A549 (cell line): ENCODE results near the gene NRGN. TPM values are rescaled to one million over a fixed set of nuclear protein-coding genes. Genes with fewer than 3 reads are reported as not detected.

Source experiments
- ATAC-seq, 2 experiments: fragments of 200-7000 bp in 1 of 2; fragments of >200 bp in 1 of 2; cut with Nextera tagmentation in 1 of 2; cut with Tn5 transposase in 1 of 2; 3 replicates each; pipeline versions ENCODE4 v1.8.0 to v1.9.1; 2018 to 2020; ENCODE audit warnings: mild to moderate bottlenecking in 1 of 2, moderate library complexity in 1 of 2
- CTCF ChIA-PET: fragments of 300-600 bp; sonication (Branson Sonifier 250); formaldehyde crosslinking; extraction: SDS; loops from one replicate; lab custom pipeline; 2021; ENCODE audit warnings: antibody characterized with exemption, inconsistent platforms; lab: Yijun Ruan, JAX
- POLR2A ChIA-PET: fragments of 350-600 bp; formaldehyde crosslinking; extraction: SDS; loops from one replicate; lab custom pipeline; 2021; ENCODE audit warnings: antibody characterized with exemption, inconsistent platforms; lab: Yijun Ruan, JAX
- DNase-seq, 2 experiments: peaks; one replicate each; pipeline versions ENCODE4 v3.0.0 to v3.0.0-alpha.2; 2011 to 2016; ENCODE audit warnings: low read depth in 1 of 2, low spot score in 1 of 2
- FAIRE-seq: peaks from 2 replicates; lab custom pipeline; 2011; peaks lifted over from hg19 to GRCh38; lab: Jason Lieb, UNC
- H3K27ac ChIP-seq, 2 experiments: fragments of >200 bp; sonication (Bioruptor Twin); formaldehyde crosslinking; 3 replicates each; pipeline ENCODE4 v1.5.1; 2016 to 2017
- H3K4me1 ChIP-seq: fragments of >200 bp; sonication (Bioruptor Twin); formaldehyde crosslinking; 3 replicates; pipeline ENCODE4 v1.6.1; 2016
- H3K4me2 ChIP-seq: fragments of >200 bp; sonication (Bioruptor Twin); formaldehyde crosslinking; 3 replicates; pipeline ENCODE4 v1.6.1; 2016
- H3K4me3 ChIP-seq: fragments of >200 bp; sonication (Bioruptor Twin); formaldehyde crosslinking; 3 replicates; pipeline ENCODE4 v1.5.1; 2016
- H3K9me3 ChIP-seq: fragments of >200 bp; sonication (Bioruptor Twin); formaldehyde crosslinking; 3 replicates; pipeline ENCODE4 v1.6.1; 2016
- ATOH8 ChIP-seq: fragments of 250-450 bp; sonication (Bioruptor Pico); IDR thresholded peaks from 2 replicates; pipeline ENCODE4 v1.5.0; 2020; ENCODE audit warnings: low read depth, mild to moderate bottlenecking, moderate library complexity
- BCL3 ChIP-seq: fragments of >200 bp; sonication (Bioruptor Twin); formaldehyde crosslinking; IDR thresholded peaks from 3 replicates; pipeline ENCODE4 v1.6.1; 2016
- CBX2 ChIP-seq: fragments of 200-600 bp; sonication (generic); IDR thresholded peaks from 2 replicates; pipeline ENCODE4 v1.6.1; 2016; ENCODE audit warnings: low read depth, mild to moderate bottlenecking, borderline replicate concordance
- CHD2 ChIP-seq: fragments of 150-350 bp; IDR thresholded peaks from 2 replicates; pipeline ENCODE4 v1.6.1; 2014; ENCODE audit warnings: low read length; ENCODE audit not compliant: partially characterized antibody
- E2F6 ChIP-seq: IDR thresholded peaks from 2 replicates; pipeline ENCODE4 v1.6.1; 2012; ENCODE audit warnings: low read depth, borderline replicate concordance
- EHMT2 ChIP-seq: fragments of 200-600 bp; sonication (generic); IDR thresholded peaks from 2 replicates; pipeline ENCODE4 v1.6.1; 2016; ENCODE audit warnings: antibody characterized with exemption, low read depth, mild to moderate bottlenecking, moderate library complexity
- ELK1 ChIP-seq: fragments of 150-350 bp; IDR thresholded peaks from 2 replicates; pipeline ENCODE4 v1.6.1; 2014; ENCODE audit warnings: low read depth, mild to moderate bottlenecking, low read length
- EP300 ChIP-seq, 2 experiments: fragments of >200 bp; sonication (Bioruptor Twin); formaldehyde crosslinking; IDR thresholded peaks; 2 replicates in 1 of 2; 3 replicates in 1 of 2; pipeline ENCODE4 v1.6.1; 2016 to 2017
- ESRRA ChIP-seq: fragments of 150-350 bp; IDR thresholded peaks from 2 replicates; pipeline ENCODE4 v1.6.1; 2014; ENCODE audit warnings: mild to moderate bottlenecking, low read length, borderline replicate concordance
- HEYL ChIP-seq: fragments of 250-450 bp; sonication (Bioruptor Pico); IDR thresholded peaks from 2 replicates; pipeline ENCODE4 v1.8.0; 2021; ENCODE audit warnings: mild to moderate bottlenecking, moderate library complexity
- JUNB ChIP-seq: fragments of >200 bp; sonication (Bioruptor Twin); formaldehyde crosslinking; IDR thresholded peaks from 2 replicates; pipeline ENCODE4 v1.6.1; 2016
- KDM1A ChIP-seq: fragments of 200-600 bp; sonication (generic); IDR thresholded peaks from 2 replicates; pipeline ENCODE4 v1.6.1; 2016; ENCODE audit warnings: low read depth, mild to moderate bottlenecking
- KDM5A ChIP-seq: fragments of 200-600 bp; sonication (generic); IDR thresholded peaks from 2 replicates; pipeline ENCODE4 v1.6.1; 2016; ENCODE audit warnings: antibody characterized with exemption, mild to moderate bottlenecking
- MAZ ChIP-seq: fragments of 150-350 bp; IDR thresholded peaks from 2 replicates; pipeline ENCODE4 v1.6.1; 2014; ENCODE audit warnings: antibody characterized with exemption, low read depth, low read length, borderline replicate concordance
- NFE2L2 ChIP-seq: fragments of 150-350 bp; conservative IDR thresholded peaks from 2 replicates; pipeline ENCODE4 v1.6.1; 2014; ENCODE audit warnings: low read length
- NR3C1 ChIP-seq: fragments of >200 bp; sonication (Bioruptor Twin); formaldehyde crosslinking; IDR thresholded peaks from 3 replicates; pipeline ENCODE4 v1.6.1; 2017
- PHF8 ChIP-seq: fragments of 200-600 bp; sonication (generic); IDR thresholded peaks from 2 replicates; pipeline ENCODE4 v1.6.1; 2016; ENCODE audit warnings: low read depth, mild to moderate bottlenecking, antibody characterized with exemption, moderate library complexity, borderline replicate concordance
- POLR2AphosphoS2 ChIP-seq: conservative IDR thresholded peaks from 2 replicates; pipeline ENCODE4 v1.6.1; 2012; ENCODE audit warnings: low read length, improper control_type of control experiment, inconsistent platforms
- RCOR1 ChIP-seq: fragments of 150-350 bp; IDR thresholded peaks from 2 replicates; pipeline ENCODE4 v1.6.1; 2014; ENCODE audit warnings: antibody characterized with exemption, low read length, low read depth
- RFX5 ChIP-seq: fragments of 450-650 bp; IDR thresholded peaks from 2 replicates; pipeline ENCODE4 v1.7.1; 2014; ENCODE audit warnings: antibody characterized with exemption, mild to moderate bottlenecking, moderate library complexity
- RNF2 ChIP-seq: fragments of 200-600 bp; sonication (generic); IDR thresholded peaks from 2 replicates; pipeline ENCODE4 v1.6.1; 2016; ENCODE audit warnings: low read depth, mild to moderate bottlenecking, antibody characterized with exemption, moderate library complexity, borderline replicate concordance
- SMC3 ChIP-seq: fragments of >200 bp; sonication (Bioruptor Twin); formaldehyde crosslinking; IDR thresholded peaks from 3 replicates; pipeline ENCODE4 v1.6.1; 2018; ENCODE audit warnings: inconsistent platforms
- ZC3H11A ChIP-seq: fragments of 450-650 bp; IDR thresholded peaks from 2 replicates; pipeline ENCODE4 v1.6.1; 2014; ENCODE audit warnings: antibody characterized with exemption, mild to moderate bottlenecking
- WGBS: methylation state at CpG from one replicate; pipeline ENCODE4 v1.1.6; 2017; ENCODE audit errors: missing lambda C conversion rate; 5-methylcytosine and 5-hydroxymethylcytosine counted together
- polyA plus RNA-seq, 4 experiments: library from polyadenylated mRNA; depleted of rRNA in 3 of 4; stranded (reverse); fragments of >200 nt; fragmentation: RNase III in 1 of 4; extraction: RNeasy Plus Mini Kit Qiagen cat#74134 plus additional on column Dnase treatment in 1 of 4; gene quantifications; 2 replicates in 3 of 4; 3 replicates in 1 of 4; pipeline ENCODE4 v1.2.3, GENCODE V29; 2011 to 2017
- TF ChIP-seq, protein P1 (sequence below): fragments of 200-600 bp; sonication (generic); IDR thresholded peaks from 2 replicates; pipeline ENCODE4 v1.6.1; 2016; ENCODE audit warnings: antibody characterized with exemption, mild to moderate bottlenecking, moderate library complexity
- TF ChIP-seq, protein P2 (sequence below): fragments of >200 bp; sonication (Bioruptor Twin); formaldehyde crosslinking; IDR thresholded peaks from 2 replicates; pipeline ENCODE4 v1.6.1; 2016
- TF ChIP-seq, protein P3 (sequence below): fragments of >200 bp; sonication (Bioruptor Twin); formaldehyde crosslinking; IDR thresholded peaks from 3 replicates; pipeline ENCODE4 v1.5.1; 2016

NRGN gene
- polyA plus RNA-seq, 2 of the 4 experiments (the other 2 are of a cell fraction): 1.2 to 3.5 TPM

DNA sequence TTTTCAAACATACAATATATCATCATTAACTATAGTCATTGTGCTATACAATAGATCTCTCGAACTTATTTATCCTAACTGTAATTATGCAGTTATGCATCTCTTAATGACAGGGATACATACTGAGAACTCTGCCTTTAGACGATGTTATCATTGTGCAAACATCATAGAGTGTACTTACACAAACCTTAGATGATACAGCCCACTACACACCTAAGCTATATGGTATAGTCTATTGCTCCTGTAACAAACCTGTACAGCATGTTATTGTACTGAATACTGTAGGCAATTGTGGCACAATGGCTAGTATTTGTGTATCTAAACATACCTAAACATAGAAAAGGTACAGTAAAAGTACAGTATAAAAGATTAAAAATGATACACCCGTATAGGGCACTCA, 27.4 kb upstream of the NRGN start:
- ChIA-PET POLR2A (no interaction called here), CTCF (no interaction called here)
- no peak overlapping the region for H3K4me2 ChIP-seq
- H3K9me3 ChIP-seq: peaks cover 7% of the 10 kb centered on the region; the same call in 2 of the 3 replicates
- WGBS: 38% methylated on average over 3 of the region's 3 CpGs
- no peaks in the 10 kb centered on the region for H3K4me1 ChIP-seq
- H3K27ac ChIP-seq: no peak overlapping the region
- TF ChIP-seq, protein P1, sequence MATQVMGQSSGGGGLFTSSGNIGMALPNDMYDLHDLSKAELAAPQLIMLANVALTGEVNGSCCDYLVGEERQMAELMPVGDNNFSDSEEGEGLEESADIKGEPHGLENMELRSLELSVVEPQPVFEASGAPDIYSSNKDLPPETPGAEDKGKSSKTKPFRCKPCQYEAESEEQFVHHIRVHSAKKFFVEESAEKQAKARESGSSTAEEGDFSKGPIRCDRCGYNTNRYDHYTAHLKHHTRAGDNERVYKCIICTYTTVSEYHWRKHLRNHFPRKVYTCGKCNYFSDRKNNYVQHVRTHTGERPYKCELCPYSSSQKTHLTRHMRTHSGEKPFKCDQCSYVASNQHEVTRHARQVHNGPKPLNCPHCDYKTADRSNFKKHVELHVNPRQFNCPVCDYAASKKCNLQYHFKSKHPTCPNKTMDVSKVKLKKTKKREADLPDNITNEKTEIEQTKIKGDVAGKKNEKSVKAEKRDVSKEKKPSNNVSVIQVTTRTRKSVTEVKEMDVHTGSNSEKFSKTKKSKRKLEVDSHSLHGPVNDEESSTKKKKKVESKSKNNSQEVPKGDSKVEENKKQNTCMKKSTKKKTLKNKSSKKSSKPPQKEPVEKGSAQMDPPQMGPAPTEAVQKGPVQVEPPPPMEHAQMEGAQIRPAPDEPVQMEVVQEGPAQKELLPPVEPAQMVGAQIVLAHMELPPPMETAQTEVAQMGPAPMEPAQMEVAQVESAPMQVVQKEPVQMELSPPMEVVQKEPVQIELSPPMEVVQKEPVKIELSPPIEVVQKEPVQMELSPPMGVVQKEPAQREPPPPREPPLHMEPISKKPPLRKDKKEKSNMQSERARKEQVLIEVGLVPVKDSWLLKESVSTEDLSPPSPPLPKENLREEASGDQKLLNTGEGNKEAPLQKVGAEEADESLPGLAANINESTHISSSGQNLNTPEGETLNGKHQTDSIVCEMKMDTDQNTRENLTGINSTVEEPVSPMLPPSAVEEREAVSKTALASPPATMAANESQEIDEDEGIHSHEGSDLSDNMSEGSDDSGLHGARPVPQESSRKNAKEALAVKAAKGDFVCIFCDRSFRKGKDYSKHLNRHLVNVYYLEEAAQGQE: no peak
- TF ChIP-seq HEYL (CRISPR knock-in tag): no peak
- TF ChIP-seq RNF2: no peak
- no peak for TF ChIP-seq RFX5
- TF ChIP-seq KDM1A: no peak
- TF ChIP-seq JUNB: no peak
- no peak for TF ChIP-seq POLR2AphosphoS2
- no peak for TF ChIP-seq BCL3
- TF ChIP-seq EP300 (IDR thresholded peaks at IDR 0.05): no peak
- no peak for TF ChIP-seq CBX2
- no peak for TF ChIP-seq ZC3H11A
- no peak for TF ChIP-seq MAZ
- no peak for TF ChIP-seq ELK1
- TF ChIP-seq RCOR1: no peak
- no peak for TF ChIP-seq CHD2
- TF ChIP-seq, protein P2, sequence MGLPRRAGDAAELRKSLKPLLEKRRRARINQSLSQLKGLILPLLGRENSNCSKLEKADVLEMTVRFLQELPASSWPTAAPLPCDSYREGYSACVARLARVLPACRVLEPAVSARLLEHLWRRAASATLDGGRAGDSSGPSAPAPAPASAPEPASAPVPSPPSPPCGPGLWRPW: no peak
- no peak overlapping the region for H3K4me3 ChIP-seq
- FAIRE-seq (no peak), DNase-seq (no peak), ATAC-seq (no peak)

GRCh38 chr11:124716591-124716990, 23.2 kb upstream of the NRGN start:
- FAIRE-seq (no peak), DNase-seq (no peak), ATAC-seq (no peak)
- ChIA-PET CTCF (no interaction called here), POLR2A (no interaction called here)
- Histone ChIP-seq H3K4me3 (no peak overlapping the region), H3K4me1 (no peaks in the 10 kb centered on the region), H3K4me2 (no peak overlapping the region), H3K27ac (no peak overlapping the region), H3K9me3 (no peaks in the 10 kb centered on the region)
- TF ChIP-seq SMC3 (no peak), HEYL (CRISPR knock-in tag) (no peak), EHMT2 (no peak), PHF8 (no peak), RFX5 (no peak), CBX2 (no peak), ESRRA (no peak), NFE2L2 (no peak), NR3C1 (no peak), ATOH8 (CRISPR knock-in tag) (no peak), E2F6 (no peak), KDM5A (no peak)
- TF ChIP-seq, protein P3, sequence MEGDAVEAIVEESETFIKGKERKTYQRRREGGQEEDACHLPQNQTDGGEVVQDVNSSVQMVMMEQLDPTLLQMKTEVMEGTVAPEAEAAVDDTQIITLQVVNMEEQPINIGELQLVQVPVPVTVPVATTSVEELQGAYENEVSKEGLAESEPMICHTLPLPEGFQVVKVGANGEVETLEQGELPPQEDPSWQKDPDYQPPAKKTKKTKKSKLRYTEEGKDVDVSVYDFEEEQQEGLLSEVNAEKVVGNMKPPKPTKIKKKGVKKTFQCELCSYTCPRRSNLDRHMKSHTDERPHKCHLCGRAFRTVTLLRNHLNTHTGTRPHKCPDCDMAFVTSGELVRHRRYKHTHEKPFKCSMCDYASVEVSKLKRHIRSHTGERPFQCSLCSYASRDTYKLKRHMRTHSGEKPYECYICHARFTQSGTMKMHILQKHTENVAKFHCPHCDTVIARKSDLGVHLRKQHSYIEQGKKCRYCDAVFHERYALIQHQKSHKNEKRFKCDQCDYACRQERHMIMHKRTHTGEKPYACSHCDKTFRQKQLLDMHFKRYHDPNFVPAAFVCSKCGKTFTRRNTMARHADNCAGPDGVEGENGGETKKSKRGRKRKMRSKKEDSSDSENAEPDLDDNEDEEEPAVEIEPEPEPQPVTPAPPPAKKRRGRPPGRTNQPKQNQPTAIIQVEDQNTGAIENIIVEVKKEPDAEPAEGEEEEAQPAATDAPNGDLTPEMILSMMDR: no peak
- WGBS: 72% methylated on average over 3 of the region's 3 CpGs
